Measurements from ENCODE around the gene ATG2B.

The ATG2B gene

DNA sequence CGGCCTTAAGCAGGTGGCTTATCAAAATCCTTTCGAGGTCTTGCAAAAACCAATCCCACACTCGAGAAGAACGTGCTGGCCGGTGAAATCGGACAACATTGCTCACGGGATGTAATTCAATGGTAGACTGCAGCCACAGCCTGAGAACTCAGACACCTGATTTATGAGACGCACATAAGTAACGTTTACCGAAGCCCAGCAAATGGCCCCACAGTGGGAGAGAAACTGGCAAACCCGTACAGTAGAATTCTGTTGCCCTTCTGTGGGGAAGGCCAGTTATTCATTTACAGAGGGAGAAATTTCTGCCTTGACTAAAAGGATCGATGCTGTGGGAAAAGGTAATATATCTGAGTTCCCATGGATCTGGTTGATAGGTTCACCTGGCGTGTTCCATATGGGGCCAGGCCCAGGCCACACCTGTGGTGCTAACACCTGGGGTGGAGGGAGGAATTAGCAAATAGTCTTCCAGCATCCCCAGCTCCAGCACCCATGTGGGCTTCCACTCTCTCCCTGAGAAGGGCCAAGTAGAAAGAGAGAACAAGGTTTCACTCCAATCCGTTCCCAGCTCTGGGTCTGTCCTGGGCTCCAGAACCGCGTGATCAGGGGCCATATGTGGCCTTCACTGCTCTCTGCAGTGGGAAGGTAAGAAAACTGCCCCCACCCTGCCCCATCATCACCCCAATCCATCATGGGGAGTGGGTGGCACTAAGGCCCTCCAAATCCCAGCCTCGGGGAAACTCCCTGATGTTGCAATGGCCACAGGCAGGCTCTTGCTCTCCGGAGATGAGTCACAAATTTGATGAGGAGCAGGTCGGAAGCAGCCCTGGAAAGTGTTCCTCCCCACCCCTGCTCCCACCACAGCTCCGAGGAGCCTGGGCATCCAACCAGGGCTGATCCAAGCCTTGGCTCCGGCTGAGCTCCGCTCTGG lies 94.4 kb downstream of the ATG2B start:
- no peak for DNase-seq

DNA sequence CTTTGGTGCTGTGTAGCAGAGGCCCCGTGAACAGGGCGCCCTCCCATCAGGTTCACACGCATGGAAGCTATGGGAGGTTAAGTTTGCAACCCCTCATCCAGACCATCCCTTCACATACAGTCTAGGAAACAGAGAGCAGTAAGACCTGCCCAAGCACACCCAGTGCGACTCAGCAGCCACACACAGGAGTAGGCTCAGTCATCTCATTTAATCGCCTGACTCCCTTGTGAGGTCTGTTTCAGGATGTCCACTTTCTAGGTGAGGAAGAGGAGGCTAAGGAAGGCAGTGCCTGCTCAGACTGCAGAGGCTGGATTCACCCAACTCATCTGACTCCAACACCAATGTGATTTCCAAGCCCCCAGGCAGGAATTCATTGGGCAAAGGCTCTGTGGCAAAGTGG lies 95.2 kb downstream of the ATG2B start:
- no peak for DNase-seq

DNA sequence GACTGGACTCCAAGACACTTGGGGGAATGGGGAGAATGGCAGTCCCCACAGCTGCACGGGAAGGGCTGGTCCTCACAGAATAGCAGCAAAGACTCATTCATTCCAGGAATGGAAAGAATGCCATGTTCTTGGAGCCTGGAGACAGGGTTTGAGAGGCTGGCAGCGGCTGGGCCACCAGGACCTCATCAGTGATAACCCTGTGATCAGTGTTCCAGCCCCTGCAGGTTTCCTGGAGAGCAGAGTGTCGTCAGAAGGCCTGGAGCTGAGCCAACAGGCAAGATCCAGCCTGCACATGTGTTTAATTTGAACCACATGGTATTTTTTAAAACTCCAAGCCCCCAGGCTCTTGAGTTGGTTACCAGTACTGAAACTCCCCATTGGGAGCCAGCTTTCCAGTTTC lies 95.8 kb downstream of the ATG2B start:
- DNase-seq: no peak

- no peak for DNase-seq
Measured at GRCh38 chr14:96265383-96266095, 97.6 kb downstream of the ATG2B start.

- no peak for DNase-seq
Measured at GRCh38 chr14:96264853-96265252, 98.3 kb downstream of the ATG2B start.

- no peak for DNase-seq
Measured at GRCh38 chr14:96264200-96264553, 99.0 kb downstream of the ATG2B start.

DNA sequence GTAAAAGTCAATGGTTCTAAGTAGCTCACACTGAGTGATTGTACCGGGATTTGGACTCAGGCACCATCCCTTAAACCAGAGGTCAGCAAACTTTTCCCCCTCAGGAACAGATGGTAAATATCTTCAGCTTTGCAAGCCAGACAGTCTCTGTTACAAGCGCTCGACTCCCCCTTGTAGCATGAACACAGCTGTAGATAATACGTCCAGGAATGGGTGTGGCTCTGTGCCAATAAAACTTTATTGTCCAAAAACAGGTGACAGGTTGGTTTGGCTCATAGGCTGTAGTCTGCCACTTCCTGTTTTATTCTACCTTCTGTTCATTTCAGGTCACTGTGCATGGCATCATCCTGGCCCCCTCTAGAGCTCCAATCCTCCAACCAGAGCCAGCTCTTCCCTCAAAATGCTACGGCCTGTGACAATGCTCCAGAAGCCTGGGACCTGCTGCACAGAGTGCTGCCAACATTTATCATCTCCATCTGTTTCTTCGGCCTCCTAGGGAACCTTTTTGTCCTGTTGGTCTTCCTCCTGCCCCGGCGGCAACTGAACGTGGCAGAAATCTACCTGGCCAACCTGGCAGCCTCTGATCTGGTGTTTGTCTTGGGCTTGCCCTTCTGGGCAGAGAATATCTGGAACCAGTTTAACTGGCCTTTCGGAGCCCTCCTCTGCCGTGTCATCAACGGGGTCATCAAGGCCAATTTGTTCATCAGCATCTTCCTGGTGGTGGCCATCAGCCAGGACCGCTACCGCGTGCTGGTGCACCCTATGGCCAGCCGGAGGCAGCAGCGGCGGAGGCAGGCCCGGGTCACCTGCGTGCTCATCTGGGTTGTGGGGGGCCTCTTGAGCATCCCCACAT lies 99.6 kb downstream of the ATG2B start:
- DNase-seq: no peak

DNA sequence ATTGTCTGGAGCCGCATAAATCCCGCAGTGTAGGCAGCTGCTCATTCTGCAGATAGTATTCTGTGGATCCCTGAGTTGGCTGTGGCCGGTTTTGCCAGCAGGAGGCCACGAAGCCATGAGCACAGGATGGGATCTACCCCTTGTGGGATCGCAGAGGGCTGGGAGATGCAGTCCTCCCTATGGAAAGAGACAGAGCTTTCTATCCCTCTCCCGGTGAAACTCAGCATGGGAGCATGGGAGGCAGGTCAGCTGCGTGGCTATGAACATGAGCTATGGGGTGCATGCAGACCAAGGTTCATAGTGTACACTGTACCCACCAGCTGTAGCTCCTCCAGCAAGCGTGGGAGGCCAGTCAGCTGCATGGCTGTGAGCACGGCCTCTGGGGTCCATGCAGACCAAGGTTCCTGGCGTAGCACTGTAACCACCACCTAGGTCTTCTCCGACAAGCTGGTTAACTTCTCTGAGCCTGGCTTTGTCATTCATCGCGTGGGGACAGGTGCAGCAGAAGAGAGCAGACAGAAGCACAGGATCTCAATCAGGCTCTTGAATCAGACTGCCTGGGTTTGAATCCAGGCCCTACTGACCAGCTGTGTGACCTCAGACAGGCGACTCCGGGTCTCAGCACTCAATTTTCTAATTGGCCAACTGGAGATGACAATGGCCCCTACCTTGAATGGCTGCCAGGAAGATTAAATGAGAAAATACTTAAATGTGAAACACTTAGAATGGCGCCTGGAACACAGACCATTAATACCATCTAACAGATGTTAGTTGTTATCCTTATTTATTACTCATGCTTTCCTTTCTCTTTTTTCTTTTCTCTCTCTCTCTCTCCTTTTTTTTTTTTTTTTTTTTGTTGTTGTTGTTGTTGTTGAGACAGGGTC lies 101.1 kb downstream of the ATG2B start:
- DNase-seq: no peak

DNA sequence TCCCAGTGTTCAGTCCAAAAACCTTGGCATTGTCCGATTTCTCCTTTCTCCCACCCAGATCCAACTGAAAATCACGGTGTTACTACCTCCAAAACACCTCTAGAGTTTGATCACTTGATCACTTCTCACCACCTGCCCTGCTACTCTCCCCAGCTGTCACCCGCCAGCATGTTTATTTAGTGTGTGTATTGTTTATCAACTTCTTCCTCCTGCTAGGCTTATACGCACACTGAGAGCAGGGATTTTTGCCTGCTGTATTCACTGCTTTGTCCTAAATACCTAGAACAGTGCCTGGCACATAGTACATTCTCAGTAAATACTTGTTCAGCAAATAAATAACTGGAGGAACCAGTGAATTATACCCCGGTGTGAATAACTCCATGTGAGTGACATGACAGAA lies 102.1 kb downstream of the ATG2B start:
- no peak for DNase-seq

DNA sequence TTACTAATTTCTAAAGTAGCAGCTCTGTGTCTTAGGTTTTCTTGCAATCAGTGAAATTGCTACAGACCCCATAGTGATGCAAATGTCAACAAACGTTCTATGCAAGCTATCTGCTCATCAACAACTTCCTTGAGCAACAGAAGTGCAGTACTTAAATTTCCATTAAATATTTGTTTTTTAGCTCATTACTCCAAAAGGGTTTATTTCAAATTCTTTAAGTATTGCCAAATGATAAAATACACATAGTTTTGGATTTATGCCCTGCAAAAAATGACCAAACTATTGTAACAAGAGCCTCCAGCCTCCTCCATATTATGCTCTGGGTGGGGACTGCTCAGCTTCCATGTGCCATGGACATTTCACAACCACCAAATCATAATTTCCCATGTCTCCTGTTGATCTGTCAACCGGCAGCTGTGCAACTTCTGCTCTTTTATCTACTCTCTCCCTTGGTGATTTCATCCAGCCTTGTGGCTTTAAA lies 102.8 kb downstream of the ATG2B start:
- no peak for DNase-seq

GRCh38 chr14:96257900-96258299 lies 105.2 kb downstream of the ATG2B start:
- DNase-seq: no peak

GRCh38 chr14:96257056-96257455 lies 106.1 kb downstream of the ATG2B start:
- no peak for DNase-seq

- DNase-seq: no peak
Measured at GRCh38 chr14:96256407-96256806, 106.7 kb downstream of the ATG2B start.

GRCh38 chr14:96255501-96256366 lies 107.4 kb downstream of the ATG2B start, which contains the start of gene BDKRB1:
Gene BDKRB1 (plus strand): TSS chr14:96256210. CDS start chr14:96263683, 7,473 bp downstream.
- no peak for DNase-seq

DNA sequence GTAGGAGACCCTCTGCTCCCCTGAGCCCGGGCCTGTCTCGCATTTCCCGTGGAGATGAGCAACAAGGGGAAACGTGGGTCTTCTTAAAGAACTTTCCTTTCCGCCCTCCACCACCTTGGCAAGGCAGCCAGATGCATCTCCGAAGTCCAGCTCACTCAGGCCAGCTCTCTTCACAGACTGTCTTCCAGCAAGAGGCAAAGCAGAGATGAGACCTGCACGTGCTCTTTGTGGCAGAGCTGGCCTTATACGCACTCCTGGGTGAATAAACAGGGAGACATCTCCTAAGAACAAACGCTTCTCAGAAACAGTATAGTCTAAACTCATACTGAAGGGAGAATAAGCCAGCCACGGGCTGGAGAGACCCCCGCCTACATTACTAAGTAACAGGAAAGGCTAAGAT lies 108.5 kb downstream of the ATG2B start:
- DNase-seq: no peak

DNA sequence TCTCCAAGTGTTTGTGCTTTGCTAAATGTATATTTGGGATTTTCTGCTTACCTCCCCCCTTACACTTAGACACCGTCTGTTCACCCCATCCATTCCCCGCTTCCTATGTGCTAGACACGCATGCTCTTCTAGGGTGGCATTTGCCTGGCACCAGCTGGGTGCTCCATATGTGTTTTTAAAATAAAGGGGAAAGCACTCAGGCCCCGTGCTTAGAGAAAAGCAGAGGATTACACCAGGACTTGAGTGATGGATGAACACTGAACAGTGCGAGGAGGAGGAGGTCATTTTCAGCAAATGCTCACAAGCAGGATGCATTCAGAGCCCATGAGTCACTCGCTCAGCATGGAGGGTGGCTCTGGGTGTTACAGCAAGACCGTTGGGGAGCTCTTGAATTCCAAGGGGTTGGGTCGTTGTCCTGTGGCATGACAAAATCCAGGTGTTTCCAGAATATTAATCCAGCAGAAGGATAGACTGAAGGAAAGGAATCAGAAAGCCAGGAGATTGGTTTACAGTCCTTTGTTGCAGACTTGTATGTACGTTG lies 110.1 kb downstream of the ATG2B start:
- DNase-seq: no peak

GRCh38 chr14:96252323-96252998 lies 110.7 kb downstream of the ATG2B start:
- no peak for DNase-seq

DNA sequence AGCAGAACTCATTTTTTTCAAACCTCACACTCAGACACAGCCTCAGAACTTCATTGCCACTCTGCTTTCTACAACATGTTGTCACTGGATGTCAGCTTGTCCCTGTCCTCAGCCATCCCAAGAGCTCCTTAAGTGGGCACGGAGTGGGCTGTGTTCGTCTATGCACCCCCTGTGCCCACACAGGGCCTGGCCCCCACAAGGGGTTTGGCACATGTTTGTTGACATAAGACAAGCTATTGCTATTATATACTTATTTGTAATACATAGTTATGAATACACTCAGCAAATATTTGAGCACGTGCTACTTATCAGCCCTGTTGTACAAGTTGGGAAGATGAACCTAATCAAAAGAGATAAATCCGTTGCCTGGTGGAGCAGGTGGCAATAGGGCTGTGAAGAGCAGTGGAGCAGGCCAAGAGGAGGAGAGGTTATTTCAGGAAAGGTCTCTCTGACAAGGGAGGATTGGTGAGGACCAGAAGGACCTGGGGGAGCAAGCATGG lies 111.4 kb downstream of the ATG2B start:
- no peak for DNase-seq

DNA sequence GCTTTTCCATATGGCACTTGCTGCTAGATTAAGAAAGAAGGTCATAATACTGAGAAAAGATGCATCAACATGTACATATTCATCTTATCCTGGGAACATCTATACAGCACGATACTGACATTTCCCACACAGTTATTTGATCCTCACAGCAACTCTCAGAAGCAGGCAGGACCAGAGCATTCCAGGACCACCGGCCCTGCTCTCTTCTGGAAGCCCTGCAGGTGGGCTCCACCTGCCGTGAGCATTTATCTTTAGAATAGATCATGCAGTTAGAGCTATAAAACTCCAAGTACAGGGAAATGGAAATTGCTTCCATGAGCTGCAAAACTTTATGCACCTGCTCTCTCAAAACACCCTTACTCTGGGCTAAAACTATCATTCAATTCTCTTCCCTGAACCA lies 112.7 kb downstream of the ATG2B start:
- no peak for DNase-seq

GRCh38 chr14:96249029-96249428 lies 114.1 kb downstream of the ATG2B start:
- DNase-seq: no peak
